Coronary artery (tissue), 2 donors: ENCODE data around the gene CTF1.
A peak's percentile ranks its signal among the peaks of the same experiment; 100 is the strongest.

Experiments used
- DNase-seq: peaks from one replicate; pipeline ENCODE4 v3.0.0-alpha.2; 2017; ENCODE audit warnings: low spot score
- H3K27ac ChIP-seq, 2 donors: fragments of 200-600 bp; sonication (generic); one replicate each; pipeline ENCODE4 v1.5.1; 2016 to 2019
- H3K4me3 ChIP-seq: fragments of 200-600 bp; sonication (generic); 2 replicates; pipeline ENCODE4 v1.5.1; 2016; ENCODE audit warnings: mild to moderate bottlenecking, moderate library complexity
- CTCF ChIP-seq: fragments of 200-600 bp; sonication (generic); IDR thresholded peaks from one replicate; pipeline ENCODE4 v1.5.1; 2019; ENCODE audit warnings: antibody characterized with exemption

CTF1 gene

GRCh38 chr16:30902029-30902972 lies 5.9 kb downstream of the CTF1 start:
- no peak for TF ChIP-seq CTCF

GRCh38 chr16:30903002-30903401 lies 6.6 kb downstream of the CTF1 start:
- no peak for DNase-seq
- Histone ChIP-seq H3K4me3 (no peak overlapping the region), H3K27ac (peak overlapping the region; percentile 75 to 94)
- no peak for TF ChIP-seq CTCF

More at GRCh38 chr16:30902029-30902972, 5.9 kb downstream of the CTF1 start:
- DNase-seq: no peak
- peak overlapping the region; percentile 72 for H3K4me3 ChIP-seq
- H3K27ac ChIP-seq: peak overlapping the region; percentile 75 to 94

- peak overlapping the region in 1 of 2 donors; percentile 65 for H3K27ac ChIP-seq
- DNase-seq: no peak
- no peak for TF ChIP-seq CTCF
- no peak overlapping the region for H3K4me3 ChIP-seq
Observed at GRCh38 chr16:30903596-30903995, 7.2 kb downstream of the CTF1 start.

GRCh38 chr16:30904114-30904780 lies 7.8 kb downstream of the CTF1 start:
- Histone ChIP-seq H3K4me3 (no peak overlapping the region), H3K27ac (peak overlapping the region in 1 of 2 donors; percentile 65)
- TF ChIP-seq CTCF: no peak
- DNase-seq: no peak

GRCh38 chr16:30907064-30907463 lies 10.7 kb downstream of the CTF1 start:
- no peak for TF ChIP-seq CTCF
- Histone ChIP-seq H3K27ac (no peak overlapping the region), H3K4me3 (no peak overlapping the region)
- DNase-seq: no peak

- Histone ChIP-seq H3K27ac (no peak overlapping the region), H3K4me3 (no peak overlapping the region)
- no peak for DNase-seq
- no peak for TF ChIP-seq CTCF
Observed at GRCh38 chr16:30910427-30911029, 14.1 kb downstream of the CTF1 start.
